Astrocyte (in vitro differentiated cells and primary cell): ENCODE results near the gene KIFBP. TPM values are rescaled to one million over a fixed set of nuclear protein-coding genes. Genes with fewer than 3 reads are reported as not detected.

ENCODE experiments used
- DNase-seq: peaks from one replicate; pipeline ENCODE4 v3.0.0-alpha.2; 2010; ENCODE audit warnings: low read depth
- FAIRE-seq: peaks from 2 replicates; lab custom pipeline; 2011; peaks lifted over from hg19 to GRCh38; lab: Jason Lieb, UNC
- H2AFZ ChIP-seq: 2 replicates; pipeline ENCODE4 v1.6.0; 2012; ENCODE audit warnings: low read depth, low read length, inconsistent platforms
- H3K27ac ChIP-seq: 2 replicates; pipeline ENCODE4 v1.5.1; 2011; ENCODE audit warnings: low read depth, low read length, inconsistent platforms
- H3K27me3 ChIP-seq: 2 replicates; pipeline ENCODE4 v1.6.0; 2011; ENCODE audit warnings: low read length, inconsistent platforms; ENCODE audit not compliant: insufficient read depth
- H3K36me3 ChIP-seq: 2 replicates; pipeline ENCODE4 v1.5.1; 2011; ENCODE audit warnings: low read length, inconsistent platforms; ENCODE audit not compliant: insufficient read depth
- H3K4me1 ChIP-seq: 2 replicates; pipeline ENCODE4 v1.5.1; 2011; ENCODE audit warnings: low read length, inconsistent platforms; ENCODE audit not compliant: insufficient read depth
- H3K4me2 ChIP-seq: 2 replicates; pipeline ENCODE4 v1.6.0; 2012; ENCODE audit warnings: low read length, inconsistent platforms
- H3K4me3 ChIP-seq: 2 replicates; pipeline ENCODE4 v1.5.1; 2011; ENCODE audit warnings: low read depth, mild to moderate bottlenecking, low read length, inconsistent platforms; ENCODE audit not compliant: insufficient read depth
- H3K79me2 ChIP-seq: 2 replicates; pipeline ENCODE4 v1.6.0; 2012; ENCODE audit warnings: mild to moderate bottlenecking, low read length, inconsistent platforms; ENCODE audit not compliant: insufficient read depth
- H3K9ac ChIP-seq: 2 replicates; pipeline ENCODE4 v1.6.0; 2012; ENCODE audit warnings: mild to moderate bottlenecking, low read length, inconsistent platforms
- H3K9me3 ChIP-seq: 2 replicates; pipeline ENCODE4 v1.5.1; 2012; ENCODE audit warnings: low read depth, mild to moderate bottlenecking, low read length, inconsistent platforms; ENCODE audit not compliant: insufficient read depth
- H4K20me1 ChIP-seq: 2 replicates; pipeline ENCODE4 v1.6.0; 2012; ENCODE audit warnings: low read length, inconsistent platforms; ENCODE audit not compliant: insufficient read depth
- H3K27ac Mint-ChIP-seq: one replicate; pipeline ENCODE4 v1.8.0; 2021; ENCODE audit warnings: mild to moderate bottlenecking, mixed read lengths; ENCODE audit not compliant: unreplicated experiment
- H3K27me3 Mint-ChIP-seq: one replicate; pipeline ENCODE4 v1.8.0; 2021; ENCODE audit warnings: low read depth, mixed read lengths; ENCODE audit not compliant: unreplicated experiment
- H3K36me3 Mint-ChIP-seq: one replicate; pipeline ENCODE4 v1.8.0; 2021; ENCODE audit warnings: low read depth, mixed read lengths; ENCODE audit not compliant: unreplicated experiment
- H3K4me1 Mint-ChIP-seq: one replicate; pipeline ENCODE4 v1.8.0; 2021; ENCODE audit warnings: low read depth, mixed read lengths; ENCODE audit not compliant: unreplicated experiment
- H3K4me3 Mint-ChIP-seq: one replicate; pipeline ENCODE4 v1.8.0; 2021; ENCODE audit warnings: mild to moderate bottlenecking, moderate library complexity, mixed read lengths; ENCODE audit not compliant: unreplicated experiment
- H3K9me3 Mint-ChIP-seq: one replicate; pipeline ENCODE4 v1.8.0; 2021; ENCODE audit warnings: mild to moderate bottlenecking, mixed read lengths; ENCODE audit not compliant: unreplicated experiment
- CTCF ChIP-seq: IDR thresholded peaks from 2 replicates; pipeline ENCODE4 v1.5.1; 2011; ENCODE audit warnings: low read depth, mild to moderate bottlenecking, inconsistent platforms, low read length, moderate library complexity; ENCODE audit not compliant: insufficient read depth
- EZH2 ChIP-seq: IDR thresholded peaks from 2 replicates; pipeline ENCODE4 v1.6.1; 2012; ENCODE audit warnings: mild to moderate bottlenecking, low read length, inconsistent platforms; ENCODE audit not compliant: insufficient read depth
- total RNA-seq: library from RNA; stranded (reverse); gene quantifications from 2 replicates; pipeline ENCODE4 v1.2.1, GENCODE V29; 2021

KIFBP gene
- total RNA-seq, 1 donor from 2014 or later = 39.2 TPM

GRCh38 chr10:69051303-69051702, 62.7 kb downstream of the KIFBP start:
- no peak overlapping the region for H3K27ac ChIP-seq
- TF ChIP-seq CTCF (no peak), EZH2 (no peak)
- H2AFZ ChIP-seq = no peak overlapping the region
- Mint-ChIP-seq H3K4me3 (no peak overlapping the region), H3K27ac (no peak overlapping the region), H3K4me1 (peaks cover 2% of the 10 kb centered on the region), H3K27me3 (peaks cover 7% of the 10 kb centered on the region), H3K9me3 (no peaks in the 10 kb centered on the region), H3K36me3 (no peaks in the 10 kb centered on the region)
- H3K79me2 ChIP-seq = no peaks in the 10 kb centered on the region
- H3K9ac ChIP-seq = no peak overlapping the region
- H3K27me3 ChIP-seq = no peaks in the 10 kb centered on the region
- no peaks in the 10 kb centered on the region for H4K20me1 ChIP-seq
- H3K4me2 ChIP-seq = no peak overlapping the region
- FAIRE-seq (no peak), DNase-seq (no peak)
- no peaks in the 10 kb centered on the region for H3K36me3 ChIP-seq
- no peak overlapping the region for H3K4me3 ChIP-seq
- H3K4me1 ChIP-seq = peaks cover 4% of the 10 kb centered on the region
- H3K9me3 ChIP-seq = no peaks in the 10 kb centered on the region

- H3K4me3 ChIP-seq = no peak overlapping the region
- Mint-ChIP-seq H3K4me3 (no peak overlapping the region), H3K4me1 (peaks cover 4% of the 10 kb centered on the region), H3K36me3 (no peaks in the 10 kb centered on the region), H3K9me3 (no peaks in the 10 kb centered on the region), H3K27me3 (peaks cover 7% of the 10 kb centered on the region), H3K27ac (no peak overlapping the region)
- DNase-seq = no peak
- no peak for FAIRE-seq
- no peaks in the 10 kb centered on the region for H3K79me2 ChIP-seq
- H3K4me1 ChIP-seq = peaks cover 7% of the 10 kb centered on the region
- H3K9me3 ChIP-seq = no peaks in the 10 kb centered on the region
- H4K20me1 ChIP-seq = no peaks in the 10 kb centered on the region
- TF ChIP-seq EZH2 (no peak), CTCF (no peak)
- H3K27ac ChIP-seq = no peak overlapping the region
- no peak overlapping the region for H2AFZ ChIP-seq
- no peak overlapping the region for H3K9ac ChIP-seq
- H3K4me2 ChIP-seq = no peak overlapping the region
- no peaks in the 10 kb centered on the region for H3K27me3 ChIP-seq
- no peaks in the 10 kb centered on the region for H3K36me3 ChIP-seq
Observed at GRCh38 chr10:69051710-69052487, 63.3 kb downstream of the KIFBP start.

GRCh38 chr10:69052736-69053135, 64.1 kb downstream of the KIFBP start:
- H3K9ac ChIP-seq = no peak overlapping the region
- H2AFZ ChIP-seq = no peak overlapping the region
- H3K4me3 ChIP-seq = no peak overlapping the region
- TF ChIP-seq EZH2 = no peak
- no peak for TF ChIP-seq CTCF
- no peaks in the 10 kb centered on the region for H3K79me2 ChIP-seq
- H3K27me3 Mint-ChIP-seq = peaks cover 10% of the 10 kb centered on the region
- H3K4me2 ChIP-seq = no peak overlapping the region
- H3K9me3 Mint-ChIP-seq = no peaks in the 10 kb centered on the region
- no peaks in the 10 kb centered on the region for H3K9me3 ChIP-seq
- H3K4me1 Mint-ChIP-seq = peaks cover 7% of the 10 kb centered on the region
- no peak overlapping the region for H3K27ac Mint-ChIP-seq
- no peaks in the 10 kb centered on the region for H3K36me3 Mint-ChIP-seq
- H4K20me1 ChIP-seq = no peaks in the 10 kb centered on the region
- H3K36me3 ChIP-seq = no peaks in the 10 kb centered on the region
- no peak for FAIRE-seq
- H3K27me3 ChIP-seq = no peaks in the 10 kb centered on the region
- peaks cover 15% of the 10 kb centered on the region for H3K4me1 ChIP-seq
- no peak overlapping the region for H3K4me3 Mint-ChIP-seq
- H3K27ac ChIP-seq = no peak overlapping the region
- no peak for DNase-seq
